HepG2 (cell line): ENCODE measurements around the gene TMEM117. TPM values are rescaled to one million over a fixed set of nuclear protein-coding genes. Genes with fewer than 3 reads are reported as not detected.

Experiments
- CCAR2 ChIP-seq: fragments of 200-400 bp; formaldehyde crosslinking; optimal IDR thresholded peaks from 2 replicates; pipeline ENCODE3; 2018; ENCODE audit warnings: low read depth, mild to moderate bottlenecking, low read length, moderate library complexity
- HNF4G ChIP-seq, 2 experiments: sonication (generic) in 1 of 2; formaldehyde crosslinking in 1 of 2; IDR thresholded peaks; 2 replicates each; pipeline versions ENCODE4 v1.4.0 to v1.6.1; 2011 to 2020; ENCODE audit warnings: borderline replicate concordance in 2 of 2, low read depth in 2 of 2, mild to moderate bottlenecking in 2 of 2, low read length in 1 of 2, missing genetic modification reagents in 1 of 2, moderate library complexity in 1 of 2
- ISX ChIP-seq: sonication (generic); formaldehyde crosslinking; conservative IDR thresholded peaks from 2 replicates; pipeline ENCODE4 v1.5.0; 2020; ENCODE audit warnings: missing genetic modification reagents
- LCORL ChIP-seq, 2 experiments: fragments of 450-650 bp in 1 of 2; sonication (generic) in 1 of 2; formaldehyde crosslinking in 1 of 2; IDR thresholded peaks; 2 replicates each; pipeline versions ENCODE4 v1.5.0 to v1.6.1; 2017 to 2020; ENCODE audit warnings: antibody characterized with exemption in 1 of 2, missing genetic modification reagents in 1 of 2
- NR2C2 ChIP-seq: sonication (generic); formaldehyde crosslinking; IDR thresholded peaks from 2 replicates; pipeline ENCODE4 v1.4.0; 2020; ENCODE audit warnings: missing genetic modification reagents, mild to moderate bottlenecking, moderate library complexity, borderline replicate concordance
- NR2F1 ChIP-seq, 2 experiments: fragments of 450-650 bp in 1 of 2; formaldehyde crosslinking in 1 of 2; IDR thresholded peaks; 2 replicates each; pipeline versions ENCODE4 v1.5.0 to v1.6.1; 2016 to 2020; ENCODE audit warnings: mild to moderate bottlenecking in 1 of 2, missing compliant biosample characterization in 1 of 2, missing genetic modification reagents in 1 of 2, moderate library complexity in 1 of 2
- SYNCRIP ChIP-seq: fragments of 200-400 bp; formaldehyde crosslinking; IDR thresholded peaks from 2 replicates; pipeline ENCODE4 v1.6.1; 2018; ENCODE audit warnings: mild to moderate bottlenecking, low read depth, low read length; ENCODE audit not compliant: insufficient read depth
- TOE1 ChIP-seq: sonication (generic); formaldehyde crosslinking; IDR thresholded peaks from 2 replicates; pipeline ENCODE4 v1.4.0; 2020; ENCODE audit warnings: mild to moderate bottlenecking, missing genetic modification reagents
- USF2 ChIP-seq, 2 experiments: sonication (generic) in 1 of 2; formaldehyde crosslinking in 1 of 2; IDR thresholded peaks; 2 replicates each; pipeline versions ENCODE4 v1.5.1 to v1.6.1; 2011 to 2020; ENCODE audit warnings: borderline replicate concordance in 1 of 2, low read depth in 1 of 2, low read length in 1 of 2, mild to moderate bottlenecking in 1 of 2, missing genetic modification reagents in 1 of 2, moderate library complexity in 1 of 2
- ZNF124 ChIP-seq: sonication (generic); formaldehyde crosslinking; IDR thresholded peaks from 2 replicates; pipeline ENCODE4 v1.4.0; 2020; ENCODE audit warnings: missing genetic modification reagents
- ZNF256 ChIP-seq: sonication (generic); formaldehyde crosslinking; conservative IDR thresholded peaks from 2 replicates; pipeline ENCODE4 v1.4.0; 2020; ENCODE audit warnings: missing genetic modification reagents
- ZNF577 ChIP-seq: sonication (generic); formaldehyde crosslinking; IDR thresholded peaks from 2 replicates; pipeline ENCODE4 v1.4.0; 2020; ENCODE audit warnings: mild to moderate bottlenecking, low read depth, missing genetic modification reagents, borderline replicate concordance
- ZNF615 ChIP-seq: sonication (generic); formaldehyde crosslinking; IDR thresholded peaks from 2 replicates; pipeline ENCODE4 v1.5.0; 2020; ENCODE audit warnings: mild to moderate bottlenecking, missing genetic modification reagents, borderline replicate concordance
- ZNF7 ChIP-seq: IDR thresholded peaks from 2 replicates; pipeline ENCODE4 v1.6.1; 2016; ENCODE audit warnings: missing biosample characterization, missing genetic modification reagents
- ZNF713 ChIP-seq: sonication (generic); formaldehyde crosslinking; IDR thresholded peaks from 2 replicates; pipeline ENCODE4 v1.4.0; 2020; ENCODE audit warnings: mild to moderate bottlenecking, missing genetic modification reagents
- polyA plus RNA-seq, 8 experiments: library from polyadenylated mRNA; depleted of rRNA in 3 of 8; stranded (reverse) in 7 of 8; unstranded in 1 of 8; fragments of >200 nt; fragmentation: Illumina TruSeq in 4 of 8; extraction: Trizol in 4 of 8; gene quantifications; 2 replicates each; pipeline versions ENCODE4 v1.2.1 to v1.2.3, GENCODE V29; 2011 to 2016; ENCODE audit warnings: low read depth in 4 of 8, missing spikeins in 1 of 8, mixed read lengths in 1 of 8; ENCODE audit not compliant: insufficient read depth in 1 of 8
- total RNA-seq, 5 experiments: library from RNA; depleted of rRNA; stranded (reverse); fragments of >200 nt; fragmentation: Illumina TruSeq; extraction: Trizol; gene quantifications; 2 replicates each; pipeline ENCODE4 v1.2.3, GENCODE V29; 2016; ENCODE audit warnings: low read depth in 1 of 5
- TF ChIP-seq, protein P1 (sequence below): fragments of 450-650 bp; IDR thresholded peaks from 2 replicates; pipeline ENCODE4 v1.6.1; 2016
- TF ChIP-seq, protein P2 (sequence below): sonication (generic); formaldehyde crosslinking; IDR thresholded peaks from 2 replicates; pipeline ENCODE4 v1.4.0; 2020; ENCODE audit warnings: missing genetic modification reagents
- TF ChIP-seq, protein P3 (sequence below): sonication (generic); formaldehyde crosslinking; IDR thresholded peaks from 2 replicates; pipeline ENCODE4 v1.8.1; 2023; ENCODE audit warnings: missing genetic modification reagents, mild to moderate bottlenecking, borderline replicate concordance
- TF ChIP-seq, protein P4 (sequence below): IDR thresholded peaks from 2 replicates; pipeline ENCODE4 v1.6.1; 2012; ENCODE audit warnings: low read length, improper control_type of control experiment

The TMEM117 gene
- total and polyA plus RNA-seq, 2 of the 13 experiments (the other 11 are each of a cell fraction or from before 2014, with no cell fraction given) = 2.8 to 8.5 TPM

- no peak for TF ChIP-seq LCORL (IDR thresholded peaks at IDR 0.05)
- no peak for TF ChIP-seq LCORL (CRISPR knock-in tag; IDR thresholded peaks at IDR 0.05)
- TF ChIP-seq HNF4G (IDR thresholded peaks at IDR 0.05; ENCODE audit: borderline replicate concordance, low read depth, low read length) = 0 out of 2 replicates have a peak, but pooled peaks have one; percentile 6
- no peak for TF ChIP-seq HNF4G (CRISPR knock-in tag; IDR thresholded peaks at IDR 0.05; ENCODE audit: borderline replicate concordance, low read depth)
- no peak for TF ChIP-seq ZNF124 (CRISPR knock-in tag)
- TF ChIP-seq NR2F1 (CRISPR knock-in tag; IDR thresholded peaks at IDR 0.05) = peak; percentile 45 to 73; a peak in 2 of 4 replicates
- TF ChIP-seq ZNF615 (CRISPR knock-in tag) = no peak
- TF ChIP-seq ZNF7 (CRISPR knock-in tag) = no peak
- no peak for TF ChIP-seq ZNF256 (CRISPR knock-in tag)
- TF ChIP-seq ZNF713 (CRISPR knock-in tag) = no peak
- TF ChIP-seq, protein P1, sequence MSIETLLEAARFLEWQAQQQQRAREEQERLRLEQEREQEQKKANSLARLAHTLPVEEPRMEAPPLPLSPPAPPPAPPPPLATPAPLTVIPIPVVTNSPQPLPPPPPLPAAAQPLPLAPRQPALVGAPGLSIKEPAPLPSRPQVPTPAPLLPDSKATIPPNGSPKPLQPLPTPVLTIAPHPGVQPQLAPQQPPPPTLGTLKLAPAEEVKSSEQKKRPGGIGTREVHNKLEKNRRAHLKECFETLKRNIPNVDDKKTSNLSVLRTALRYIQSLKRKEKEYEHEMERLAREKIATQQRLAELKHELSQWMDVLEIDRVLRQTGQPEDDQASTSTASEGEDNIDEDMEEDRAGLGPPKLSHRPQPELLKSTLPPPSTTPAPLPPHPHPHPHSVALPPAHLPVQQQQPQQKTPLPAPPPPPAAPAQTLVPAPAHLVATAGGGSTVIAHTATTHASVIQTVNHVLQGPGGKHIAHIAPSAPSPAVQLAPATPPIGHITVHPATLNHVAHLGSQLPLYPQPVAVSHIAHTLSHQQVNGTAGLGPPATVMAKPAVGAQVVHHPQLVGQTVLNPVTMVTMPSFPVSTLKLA = no peak
- TF ChIP-seq, protein P2, sequence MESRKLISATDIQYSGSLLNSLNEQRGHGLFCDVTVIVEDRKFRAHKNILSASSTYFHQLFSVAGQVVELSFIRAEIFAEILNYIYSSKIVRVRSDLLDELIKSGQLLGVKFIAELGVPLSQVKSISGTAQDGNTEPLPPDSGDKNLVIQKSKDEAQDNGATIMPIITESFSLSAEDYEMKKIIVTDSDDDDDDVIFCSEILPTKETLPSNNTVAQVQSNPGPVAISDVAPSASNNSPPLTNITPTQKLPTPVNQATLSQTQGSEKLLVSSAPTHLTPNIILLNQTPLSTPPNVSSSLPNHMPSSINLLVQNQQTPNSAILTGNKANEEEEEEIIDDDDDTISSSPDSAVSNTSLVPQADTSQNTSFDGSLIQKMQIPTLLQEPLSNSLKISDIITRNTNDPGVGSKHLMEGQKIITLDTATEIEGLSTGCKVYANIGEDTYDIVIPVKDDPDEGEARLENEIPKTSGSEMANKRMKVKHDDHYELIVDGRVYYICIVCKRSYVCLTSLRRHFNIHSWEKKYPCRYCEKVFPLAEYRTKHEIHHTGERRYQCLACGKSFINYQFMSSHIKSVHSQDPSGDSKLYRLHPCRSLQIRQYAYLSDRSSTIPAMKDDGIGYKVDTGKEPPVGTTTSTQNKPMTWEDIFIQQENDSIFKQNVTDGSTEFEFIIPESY = no peak
- TF ChIP-seq TOE1 (CRISPR knock-in tag) = no peak
- no peak for TF ChIP-seq USF2 (IDR thresholded peaks at IDR 0.05; ENCODE audit: low read depth, low read length)
- TF ChIP-seq USF2 (CRISPR knock-in tag; IDR thresholded peaks at IDR 0.05; ENCODE audit: borderline replicate concordance) = no peak
- no peak for TF ChIP-seq CCAR2
- peak; percentile 62; the same call in 1 of the 2 replicates for TF ChIP-seq NR2C2 (CRISPR knock-in tag)
- TF ChIP-seq SYNCRIP = no peak
- TF ChIP-seq, protein P3, sequence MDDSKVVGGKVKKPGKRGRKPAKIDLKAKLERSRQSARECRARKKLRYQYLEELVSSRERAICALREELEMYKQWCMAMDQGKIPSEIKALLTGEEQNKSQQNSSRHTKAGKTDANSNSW = no peak
- TF ChIP-seq ISX (CRISPR knock-in tag) = no peak
- TF ChIP-seq, protein P4, sequence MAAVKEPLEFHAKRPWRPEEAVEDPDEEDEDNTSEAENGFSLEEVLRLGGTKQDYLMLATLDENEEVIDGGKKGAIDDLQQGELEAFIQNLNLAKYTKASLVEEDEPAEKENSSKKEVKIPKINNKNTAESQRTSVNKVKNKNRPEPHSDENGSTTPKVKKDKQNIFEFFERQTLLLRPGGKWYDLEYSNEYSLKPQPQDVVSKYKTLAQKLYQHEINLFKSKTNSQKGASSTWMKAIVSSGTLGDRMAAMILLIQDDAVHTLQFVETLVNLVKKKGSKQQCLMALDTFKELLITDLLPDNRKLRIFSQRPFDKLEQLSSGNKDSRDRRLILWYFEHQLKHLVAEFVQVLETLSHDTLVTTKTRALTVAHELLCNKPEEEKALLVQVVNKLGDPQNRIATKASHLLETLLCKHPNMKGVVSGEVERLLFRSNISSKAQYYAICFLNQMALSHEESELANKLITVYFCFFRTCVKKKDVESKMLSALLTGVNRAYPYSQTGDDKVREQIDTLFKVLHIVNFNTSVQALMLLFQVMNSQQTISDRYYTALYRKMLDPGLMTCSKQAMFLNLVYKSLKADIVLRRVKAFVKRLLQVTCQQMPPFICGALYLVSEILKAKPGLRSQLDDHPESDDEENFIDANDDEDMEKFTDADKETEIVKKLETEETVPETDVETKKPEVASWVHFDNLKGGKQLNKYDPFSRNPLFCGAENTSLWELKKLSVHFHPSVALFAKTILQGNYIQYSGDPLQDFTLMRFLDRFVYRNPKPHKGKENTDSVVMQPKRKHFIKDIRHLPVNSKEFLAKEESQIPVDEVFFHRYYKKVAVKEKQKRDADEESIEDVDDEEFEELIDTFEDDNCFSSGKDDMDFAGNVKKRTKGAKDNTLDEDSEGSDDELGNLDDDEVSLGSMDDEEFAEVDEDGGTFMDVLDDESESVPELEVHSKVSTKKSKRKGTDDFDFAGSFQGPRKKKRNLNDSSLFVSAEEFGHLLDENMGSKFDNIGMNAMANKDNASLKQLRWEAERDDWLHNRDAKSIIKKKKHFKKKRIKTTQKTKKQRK = no peak
- no peak for TF ChIP-seq ZNF577 (CRISPR knock-in tag)
These were observed 600.9 kb downstream of the TMEM117 start (continued) for GRCh38 chr12:44436756-44437155.
